ENCODE measurements around the gene ST3GAL5. TPM values are rescaled to one million over a fixed set of nuclear protein-coding genes. Genes with fewer than 3 reads are reported as not detected.

ST3GAL5 gene
- polyA plus RNA-seq, 10 donors, result 23.1 to 40.1 (median 31.7) TPM

DNA sequence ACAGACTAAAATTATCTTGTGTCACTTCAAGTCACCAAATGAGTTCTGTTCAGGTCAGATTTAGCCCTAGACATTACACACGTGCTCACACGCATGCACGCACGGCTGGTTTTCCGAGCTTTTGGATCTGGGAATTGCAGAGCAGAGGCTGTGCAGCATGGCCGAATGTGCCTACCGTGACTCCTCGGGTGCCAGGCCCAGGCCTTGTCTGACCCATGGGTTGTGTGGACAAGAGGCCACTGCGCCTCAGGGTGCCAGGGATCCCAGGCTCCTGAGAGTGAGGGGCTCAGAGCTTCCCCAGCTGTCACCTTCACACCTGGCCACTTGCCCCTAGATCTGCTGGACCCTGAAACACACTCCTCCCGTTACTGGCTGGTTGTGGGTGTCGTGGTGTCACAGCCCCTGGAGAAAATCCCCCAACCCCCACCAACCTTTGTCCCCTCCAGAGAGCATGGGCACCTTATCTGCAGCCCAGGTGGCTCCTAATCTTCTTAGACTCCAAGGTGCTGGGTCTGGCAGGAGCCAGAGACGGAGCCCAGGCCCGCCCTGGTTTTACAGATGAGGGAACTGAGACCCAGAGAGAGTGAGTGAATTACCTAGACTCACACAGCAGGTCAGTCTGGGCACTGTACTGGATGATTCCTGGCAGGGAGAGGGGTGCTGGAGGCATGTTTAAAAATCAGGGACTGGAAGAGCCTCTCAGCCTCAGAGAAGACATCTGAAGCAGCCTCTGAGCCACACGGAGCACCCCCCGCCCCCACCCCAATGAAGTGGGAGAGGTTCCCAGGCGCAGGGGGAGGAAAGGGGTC is 78.2 kb downstream of the ST3GAL5 start:
- DNase-seq, result peak in 1 of 3 donors; percentile 54

DNA sequence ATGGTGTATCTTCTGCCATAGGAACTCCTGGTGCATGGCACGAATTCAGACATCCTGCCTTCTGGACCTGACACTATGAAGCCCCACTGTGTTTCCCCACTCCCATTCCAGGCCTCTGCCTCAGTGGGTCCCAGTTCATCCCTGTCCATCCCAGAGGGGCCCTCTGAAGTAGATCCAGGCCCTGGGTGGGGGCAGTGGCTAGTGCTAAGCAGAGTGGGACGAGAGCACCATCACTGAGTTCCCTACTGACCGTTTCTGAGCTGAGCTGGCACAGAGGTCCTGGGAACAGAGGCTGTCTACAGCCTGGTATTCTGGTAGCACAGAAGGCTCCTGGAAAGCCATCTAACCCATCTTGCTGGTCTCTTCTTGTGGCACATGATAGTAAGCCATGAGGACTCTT is 81.0 kb downstream of the ST3GAL5 start:
- no peak for DNase-seq

DNA sequence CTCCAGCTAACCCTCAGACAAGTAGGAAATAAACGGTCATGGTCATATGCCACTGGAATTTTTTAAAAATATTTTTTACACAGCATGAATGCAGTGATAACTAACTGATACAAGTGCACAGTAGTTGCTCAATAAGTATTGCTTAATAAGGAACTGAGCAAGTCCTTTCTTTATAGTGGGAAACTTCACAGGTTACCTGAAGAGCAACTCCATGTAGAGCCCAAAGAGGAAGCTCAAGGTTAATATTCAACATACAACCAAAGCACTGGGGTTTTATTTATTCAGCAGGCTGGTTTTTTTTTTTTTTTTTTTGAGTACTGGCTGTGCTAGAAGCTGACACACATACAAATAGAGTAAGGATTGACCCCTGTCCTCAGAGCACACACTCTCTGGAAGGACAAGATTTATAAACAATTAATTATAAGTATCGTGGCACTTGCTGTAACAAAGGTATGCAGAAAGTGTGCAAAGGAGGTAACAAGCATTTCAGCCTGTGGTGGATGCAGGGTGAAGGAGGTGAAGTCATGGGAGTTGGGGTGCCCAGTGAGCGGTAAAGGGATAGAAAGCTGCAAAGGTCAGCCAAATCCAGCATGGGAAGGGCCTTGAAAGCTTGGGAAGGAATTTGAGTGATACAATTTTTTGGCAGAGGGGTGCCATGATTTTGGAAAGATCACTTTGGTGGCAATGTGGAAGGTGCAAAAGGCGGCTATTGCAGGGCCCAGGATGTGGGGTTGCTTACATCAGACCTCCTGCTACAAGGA is 82.3 kb downstream of the ST3GAL5 start:
- DNase-seq, result no peak

DNA sequence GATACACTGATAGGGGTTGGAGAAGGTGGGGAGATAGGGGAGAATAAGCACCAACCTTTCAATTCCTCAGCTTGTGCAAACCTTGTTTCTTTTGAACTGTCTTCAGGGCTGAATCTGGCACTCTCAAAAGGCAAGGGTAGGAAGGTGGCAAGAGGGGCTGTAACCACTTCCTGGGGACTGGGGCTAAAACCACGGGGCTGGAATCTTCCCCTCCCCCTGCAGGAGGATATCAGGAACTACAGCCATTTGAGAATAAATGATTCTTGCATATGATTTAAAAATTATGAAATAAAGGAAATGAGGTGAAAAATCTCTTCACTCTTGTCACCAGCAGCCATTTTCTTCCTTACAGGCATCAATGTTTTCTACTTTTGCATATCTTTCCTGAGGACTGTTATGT is 84.2 kb downstream of the ST3GAL5 start:
- DNase-seq, result no peak

DNA sequence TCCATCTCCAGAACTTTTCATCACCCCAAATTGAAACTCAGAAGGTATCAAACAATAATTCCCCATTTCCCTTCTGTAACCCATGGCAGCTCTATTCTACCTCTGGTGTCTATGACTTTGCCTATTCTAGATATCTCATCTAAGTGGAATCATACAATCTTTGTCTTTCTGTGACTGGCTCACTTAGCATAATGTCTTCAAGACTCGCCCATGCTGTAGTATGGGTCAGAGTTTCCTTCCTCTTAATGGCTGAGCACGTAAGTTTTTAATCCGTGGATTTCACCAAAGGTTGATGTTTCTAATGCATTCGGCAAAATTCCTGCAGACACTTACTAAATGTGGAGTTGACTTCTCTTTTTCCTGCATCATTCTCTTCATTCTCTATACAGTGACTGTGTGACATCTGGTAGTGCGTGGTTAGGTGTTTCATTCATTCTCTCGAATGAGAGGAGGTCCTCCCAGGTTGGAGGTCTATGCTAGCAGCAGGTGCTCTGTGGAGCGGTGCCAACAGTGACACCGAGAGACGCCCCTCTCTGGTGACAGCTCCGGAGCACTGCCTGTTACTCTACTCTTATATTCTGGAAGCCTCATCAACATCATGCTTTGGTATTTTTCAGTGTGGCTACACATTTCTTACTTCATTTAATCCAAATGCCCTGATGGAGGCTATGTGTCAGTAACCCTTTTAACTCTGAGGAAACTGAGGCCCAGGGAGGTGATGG is 84.9 kb downstream of the ST3GAL5 start:
- DNase-seq, result no peak

DNA sequence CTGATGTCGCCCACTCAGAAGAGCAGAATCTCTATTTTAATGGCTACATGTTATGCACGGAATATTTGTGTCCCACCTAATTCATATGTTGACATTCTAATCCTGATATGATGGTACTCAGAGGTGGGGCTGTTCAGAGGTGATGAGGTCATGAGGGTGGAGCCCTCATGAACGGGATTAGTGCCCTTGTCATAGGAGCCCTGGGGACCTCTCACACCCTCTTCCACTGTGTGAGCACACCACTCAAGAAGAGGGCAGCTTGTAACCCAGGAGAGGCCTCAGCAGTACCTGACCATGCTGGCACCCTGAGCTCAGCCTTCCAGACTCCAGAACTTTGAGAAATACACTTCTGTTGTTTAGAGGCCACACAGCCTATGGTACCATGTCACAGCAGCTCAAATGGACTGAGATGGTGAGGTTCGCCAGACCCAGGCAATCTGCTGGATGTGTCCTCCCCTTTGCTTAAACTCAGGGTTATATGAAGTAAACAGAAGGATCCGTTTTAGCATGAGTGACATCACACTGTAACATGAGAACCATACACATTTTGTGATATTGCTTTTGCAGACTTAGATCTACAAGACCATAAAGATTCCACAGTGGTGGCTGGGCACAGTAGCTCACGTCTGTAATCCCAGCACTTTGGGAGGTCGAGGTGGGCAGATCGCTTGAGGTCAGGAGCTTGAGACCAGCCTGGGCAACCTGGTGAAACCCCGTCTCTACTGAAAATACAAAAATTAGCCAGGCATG is 86.3 kb downstream of the ST3GAL5 start:
- DNase-seq, result no peak

DNA sequence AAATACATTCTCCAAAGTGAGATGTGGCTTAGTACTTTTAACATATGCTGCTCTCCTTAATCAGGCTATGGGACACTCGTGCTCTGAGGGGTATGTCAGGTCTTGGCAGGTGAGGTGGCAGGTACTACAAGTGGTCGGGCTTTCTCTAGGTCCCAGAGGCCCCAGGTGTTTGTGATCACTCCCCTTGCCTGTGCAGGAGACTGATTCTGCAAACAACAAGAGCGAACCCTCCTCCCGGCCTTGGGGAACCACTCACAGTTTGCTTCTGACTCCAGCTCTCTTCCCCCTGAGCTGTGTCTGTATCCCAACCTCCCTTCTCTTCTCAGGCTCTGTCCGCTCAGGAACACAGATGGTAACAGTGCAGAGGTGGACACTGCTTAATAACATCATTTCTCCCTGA is 86.9 kb downstream of the ST3GAL5 start:
- DNase-seq, result no peak

DNA sequence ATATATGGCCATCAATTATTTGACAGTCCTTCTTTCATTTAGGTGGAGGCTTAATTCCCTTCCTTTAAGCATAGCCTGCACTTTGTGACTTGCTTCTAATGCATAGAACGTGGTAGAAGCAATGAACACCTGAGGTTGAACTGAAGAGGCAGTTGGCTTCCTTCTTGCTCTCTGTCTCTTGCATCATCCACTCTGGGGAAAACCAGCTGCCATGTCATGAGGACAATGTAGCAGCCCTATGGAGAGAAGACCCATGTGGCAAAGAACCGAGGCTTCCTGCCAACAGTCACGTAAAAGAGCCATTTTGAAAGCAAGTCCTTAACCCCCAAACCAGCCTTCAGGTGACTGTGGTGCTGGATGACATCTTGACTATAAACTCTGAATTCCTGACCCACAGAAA is 88.2 kb downstream of the ST3GAL5 start:
- DNase-seq, result no peak

DNA sequence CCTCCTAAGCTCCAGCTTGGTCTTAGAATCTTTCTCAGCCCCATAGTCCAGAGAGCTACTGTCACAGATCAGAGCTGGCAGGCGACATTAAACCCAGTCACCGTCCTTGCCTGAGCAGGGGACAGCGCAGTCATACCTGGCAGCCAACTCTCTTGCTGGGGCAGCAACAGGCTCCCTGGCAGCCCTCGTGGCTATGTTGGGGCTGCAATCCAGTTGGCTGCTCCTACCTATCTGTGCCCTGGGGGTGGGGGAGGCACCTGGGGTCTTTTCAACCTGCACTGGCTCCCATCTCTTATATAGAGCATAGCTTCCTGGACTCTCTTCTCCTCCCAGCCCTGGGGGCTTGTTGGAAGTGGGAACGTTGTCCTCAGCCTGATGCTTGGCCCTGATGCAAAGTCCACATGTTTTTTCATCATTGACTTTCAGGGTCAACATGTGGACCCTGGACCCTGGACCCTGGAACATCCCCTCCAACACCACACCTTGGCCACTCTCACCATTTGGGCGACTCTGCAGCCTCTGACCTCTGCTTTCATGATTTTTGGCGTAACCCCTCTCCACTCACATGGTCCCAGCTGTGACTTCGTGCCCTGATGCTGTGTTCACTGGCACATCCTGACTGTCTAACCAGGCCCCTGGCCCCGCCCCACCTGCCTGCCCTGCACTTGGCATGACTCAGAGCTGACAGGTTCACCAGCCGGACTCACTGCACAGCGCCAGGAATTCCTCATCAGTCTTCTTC is 89.4 kb downstream of the ST3GAL5 start:
- DNase-seq, result no peak

DNA sequence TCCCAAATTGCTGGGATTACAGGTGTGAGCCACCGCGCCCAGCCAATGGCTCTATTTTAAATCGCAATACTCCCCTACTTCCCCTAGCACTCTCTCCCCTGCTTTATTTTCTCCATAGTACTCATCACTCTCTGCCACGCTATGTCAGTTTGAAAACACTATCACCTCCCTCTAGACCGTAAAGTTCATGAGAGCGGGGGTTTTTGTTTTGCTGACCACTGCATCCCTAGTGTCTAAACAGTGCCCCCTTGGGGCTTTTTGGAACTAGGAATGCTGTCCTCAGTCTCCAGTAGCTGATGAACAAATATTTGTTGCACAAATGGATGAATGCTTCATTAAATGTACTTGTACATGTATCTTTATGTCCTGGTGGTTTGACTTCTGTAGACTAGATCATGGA is 90.9 kb downstream of the ST3GAL5 start:
- no peak for DNase-seq

DNA sequence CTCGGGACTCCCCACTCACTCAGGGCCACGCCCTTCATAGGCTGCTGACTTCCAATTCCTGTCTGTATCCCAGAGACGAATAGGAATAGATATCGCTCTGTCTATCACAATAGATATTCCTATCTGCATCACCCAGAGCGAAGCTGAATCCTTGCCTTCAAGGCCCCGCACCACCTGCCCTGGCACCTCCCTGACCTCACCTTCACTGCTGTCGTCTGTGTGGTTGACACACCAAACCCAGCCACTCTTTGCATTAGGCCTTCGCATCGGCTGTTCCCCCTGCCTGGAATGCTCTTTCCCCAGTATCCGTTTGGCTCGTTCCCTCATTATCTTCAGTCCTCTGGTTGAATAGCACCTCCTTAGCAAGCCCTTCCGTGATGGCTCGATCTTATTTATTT is 91.5 kb downstream of the ST3GAL5 start:
- no peak for DNase-seq

DNA sequence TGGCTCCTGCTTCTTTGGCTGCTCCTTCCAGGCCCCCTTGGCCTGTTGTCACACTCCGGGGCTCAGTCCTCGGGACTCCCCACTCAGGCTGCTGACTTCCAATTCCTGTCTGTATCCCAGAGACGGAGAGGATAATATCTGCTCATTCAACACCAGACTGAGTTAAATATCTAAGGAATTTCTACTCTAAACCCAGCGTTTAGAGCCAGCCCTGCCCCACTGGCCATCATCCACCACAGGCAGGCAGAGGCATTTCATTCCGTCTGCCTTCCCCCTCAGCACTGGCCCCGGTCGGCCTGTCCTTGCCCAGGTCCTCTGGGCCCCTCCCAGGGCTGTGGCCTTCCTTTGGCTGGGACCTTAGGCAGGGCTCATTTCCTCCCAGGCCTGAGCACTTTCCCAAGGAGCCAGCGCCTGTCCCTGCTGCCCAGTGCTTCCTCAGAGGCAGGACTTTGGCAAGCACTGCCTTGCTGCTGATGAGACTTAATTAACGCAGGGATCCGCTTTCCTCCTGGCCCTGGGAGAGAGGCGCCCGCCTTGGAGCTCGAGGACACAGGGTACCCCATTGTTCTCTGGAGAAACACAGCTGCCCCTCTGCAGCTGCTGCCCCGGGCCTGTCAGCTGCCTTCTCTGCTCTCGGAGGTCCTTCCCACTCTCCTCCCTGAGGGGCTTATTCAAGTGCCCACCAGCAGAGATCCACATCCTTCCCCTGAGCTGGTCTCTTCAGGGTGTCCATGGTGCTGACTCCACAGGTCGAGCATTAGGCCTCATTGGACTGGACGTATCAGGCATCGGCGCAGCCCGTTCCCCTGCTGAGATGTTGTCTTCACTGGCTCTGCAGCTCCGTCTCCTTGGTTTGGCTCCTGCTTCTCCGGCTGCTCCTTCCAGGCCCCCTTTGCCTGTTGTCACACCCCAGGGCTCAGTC is 92.2 kb downstream of the ST3GAL5 start:
- DNase-seq, result peak in 2 of 3 donors; percentile 30 to 70

DNA sequence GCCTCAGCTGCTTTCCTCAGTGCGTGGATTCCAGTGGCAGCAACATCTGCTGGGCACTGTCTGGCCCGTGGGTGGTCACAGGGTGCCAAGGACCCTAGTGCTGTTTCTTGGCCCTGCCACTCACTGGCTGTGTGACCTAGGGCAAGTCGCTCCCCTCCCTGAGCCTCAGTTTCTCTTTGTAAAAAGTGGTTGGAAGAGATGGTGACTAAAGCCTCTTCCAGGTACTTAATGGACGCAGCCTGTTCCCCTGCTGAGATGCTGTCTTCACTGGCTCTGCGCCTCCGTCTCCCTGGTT is 92.8 kb downstream of the ST3GAL5 start:
- DNase-seq, result no peak

DNA sequence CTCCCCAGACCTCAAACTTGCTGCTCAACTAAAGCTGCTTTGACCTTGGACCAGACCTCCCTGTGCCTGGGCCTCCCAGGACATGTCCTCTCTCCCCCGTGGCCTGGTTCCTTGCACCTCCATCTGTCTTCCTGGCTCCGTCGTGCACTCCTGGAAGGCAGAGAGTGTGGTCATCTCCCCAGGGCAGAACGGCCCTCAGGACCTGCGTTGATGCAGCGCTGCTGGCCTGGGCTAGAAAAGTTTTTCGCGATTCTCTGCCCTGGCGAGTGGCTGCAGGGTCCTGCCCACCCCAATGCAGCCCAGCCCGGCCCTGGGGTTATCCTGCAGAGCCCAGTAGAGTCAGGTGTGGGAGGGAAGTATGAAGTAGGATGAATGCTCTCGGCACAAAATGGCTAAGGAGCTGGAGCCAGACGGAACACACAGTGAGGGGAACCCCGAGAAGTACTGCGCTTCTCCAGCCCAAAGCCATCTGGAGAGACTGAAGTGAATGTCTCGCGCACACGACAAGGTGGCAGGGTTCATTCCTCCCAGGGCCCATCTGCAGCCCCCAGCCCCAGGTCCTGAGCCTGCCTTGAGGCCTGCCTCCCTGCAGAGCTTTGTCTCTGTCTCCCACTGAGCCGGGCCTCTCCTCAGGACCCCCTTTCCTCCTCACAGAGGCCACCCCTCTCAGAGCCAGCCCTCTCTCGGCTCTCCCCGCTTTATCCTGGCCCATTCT is 93.3 kb downstream of the ST3GAL5 start:
- no peak for DNase-seq

DNA sequence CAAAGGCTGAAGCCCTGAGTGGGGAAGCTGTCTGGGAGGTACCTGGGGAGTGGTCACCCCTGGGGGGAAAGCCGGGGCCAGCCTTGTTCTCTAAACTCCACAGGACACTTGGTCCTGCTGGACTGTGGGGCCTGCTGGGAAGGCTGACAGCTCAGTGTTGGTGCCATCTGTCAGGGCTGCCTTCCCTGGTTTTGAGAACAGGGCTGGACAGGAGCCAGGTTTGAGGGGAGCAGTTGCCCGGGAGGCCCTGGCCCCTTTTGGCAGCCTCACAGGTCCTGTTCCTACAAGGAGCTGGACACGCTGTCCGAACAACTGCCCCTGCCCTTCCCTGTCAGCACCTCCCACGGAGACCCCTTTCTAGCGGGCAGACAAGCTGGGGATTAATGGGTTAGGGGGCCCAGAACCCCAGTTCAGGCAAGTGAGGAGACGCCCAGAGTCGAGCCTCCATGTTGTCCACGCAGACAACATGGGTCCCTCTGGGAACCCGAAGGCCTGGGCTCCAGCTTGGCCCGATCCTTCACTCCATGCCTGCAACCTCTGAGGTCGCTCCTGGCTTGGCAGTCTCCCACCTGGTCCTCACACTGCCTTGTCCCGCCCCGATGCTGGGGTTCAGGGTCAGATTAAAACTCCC is 94.2 kb downstream of the ST3GAL5 start:
- DNase-seq, result peak in 2 of 3 donors; percentile 63 to 71

DNA sequence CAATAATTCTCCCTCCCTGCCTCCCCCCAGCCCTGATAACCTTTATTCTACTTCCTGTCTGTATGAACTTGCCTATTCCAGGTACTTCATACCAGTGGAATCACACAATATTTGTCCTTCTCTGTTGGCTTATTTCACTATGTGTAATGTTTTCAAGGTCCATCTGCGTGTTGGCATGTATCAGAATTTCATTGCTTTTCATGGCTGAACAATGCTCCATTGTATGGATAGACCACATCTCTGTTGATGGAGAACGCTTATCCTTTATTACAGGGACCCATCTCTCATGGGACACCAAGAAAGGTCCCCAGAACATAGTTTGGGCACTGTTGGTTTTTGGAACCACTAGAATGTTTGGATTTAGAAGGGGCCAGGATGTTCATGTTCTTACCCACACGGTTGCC is 94.8 kb downstream of the ST3GAL5 start:
- DNase-seq, result no peak

DNA sequence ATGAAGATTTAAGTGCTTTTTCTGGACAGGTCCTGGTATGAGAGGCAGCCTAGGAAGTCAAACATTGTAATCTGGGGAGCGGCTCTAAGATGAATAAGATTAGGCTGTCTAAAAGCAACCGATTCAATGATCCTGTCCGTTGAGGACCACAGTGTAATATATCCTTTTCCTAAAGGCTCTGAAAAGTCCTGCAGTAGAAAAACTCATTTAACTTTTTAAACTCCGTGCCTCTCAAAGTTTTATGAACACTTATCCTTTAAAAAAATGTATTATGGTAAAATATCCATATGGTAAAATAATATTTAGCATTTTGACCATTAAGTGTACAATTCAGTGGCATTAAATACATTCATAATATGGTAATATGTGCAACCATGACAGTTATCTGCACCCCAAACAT is 95.2 kb downstream of the ST3GAL5 start:
- DNase-seq, result no peak

DNA sequence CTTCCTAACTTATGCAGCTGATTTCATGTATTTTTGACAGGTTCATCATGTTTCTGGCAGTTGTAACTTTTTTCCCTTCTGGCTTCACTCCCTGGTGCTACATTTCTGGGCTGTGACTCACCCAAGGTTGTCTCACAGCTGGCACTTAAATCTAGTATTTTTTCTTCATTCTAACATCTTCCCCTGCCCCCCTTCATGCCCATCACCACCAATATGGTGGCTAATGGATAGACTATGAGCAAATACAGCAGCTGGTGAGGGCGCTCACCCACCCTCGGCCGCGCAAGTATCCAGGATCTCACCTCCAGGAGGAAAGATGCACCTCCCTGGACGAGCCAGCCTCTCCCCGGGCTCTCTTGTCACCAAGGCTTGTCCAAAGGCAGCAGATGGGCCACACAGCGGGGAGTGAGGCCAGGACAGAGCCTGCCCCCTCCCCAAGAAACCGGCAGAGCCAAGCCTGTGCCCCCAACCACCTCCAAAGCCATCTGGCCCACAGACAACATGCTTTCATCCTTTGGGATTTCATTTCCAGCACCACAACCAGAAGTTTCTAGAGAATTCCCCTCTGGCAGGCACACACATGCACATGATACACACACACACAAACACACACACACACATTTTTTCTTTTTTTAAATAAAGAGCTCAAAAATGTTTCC is 95.9 kb downstream of the ST3GAL5 start:
- peak in 2 of 3 donors; percentile 61 to 67 for DNase-seq
